A549 (cell line): ENCODE measurements around the gene ZFHX3.

Source experiments
- CEBPB ChIP-seq, 2 experiments: fragments of >200 bp in 1 of 2; sonication (Bioruptor Twin) in 1 of 2; formaldehyde crosslinking in 1 of 2; IDR thresholded peaks; 2 replicates each; pipeline ENCODE4 v1.6.1; 2012 to 2016
- CHD2 ChIP-seq: fragments of 150-350 bp; IDR thresholded peaks from 2 replicates; pipeline ENCODE4 v1.6.1; 2014; ENCODE audit warnings: low read length; ENCODE audit not compliant: partially characterized antibody
- CTCF ChIP-seq: fragments of >200 bp; sonication (Bioruptor Twin); formaldehyde crosslinking; IDR thresholded peaks from 3 replicates; pipeline ENCODE4 v1.5.1; 2016
- JUN ChIP-seq, 2 experiments: fragments of >200 bp; sonication (Bioruptor Twin); formaldehyde crosslinking; IDR thresholded peaks; 2 replicates in 1 of 2; 3 replicates in 1 of 2; pipeline ENCODE4 v1.6.1; 2016 to 2017
- MAFK ChIP-seq: fragments of 450-650 bp; IDR thresholded peaks from 2 replicates; pipeline ENCODE4 v1.6.1; 2014; ENCODE audit not compliant: partially characterized antibody
- MAX ChIP-seq: IDR thresholded peaks from 2 replicates; pipeline ENCODE4 v1.6.1; 2012
- PBX3 ChIP-seq: IDR thresholded peaks from 2 replicates; pipeline ENCODE4 v1.6.1; 2012
- POLR2A ChIP-seq: IDR thresholded peaks from 2 replicates; pipeline ENCODE4 v1.6.1; 2012; ENCODE audit warnings: mild to moderate bottlenecking, low read length
- RAD21 ChIP-seq, 2 experiments: fragments of >200 bp in 1 of 2; sonication (Bioruptor Twin) in 1 of 2; formaldehyde crosslinking in 1 of 2; IDR thresholded peaks in 1 of 2; conservative IDR thresholded peaks in 1 of 2; 2 replicates in 1 of 2; 3 replicates in 1 of 2; pipeline ENCODE4 v1.6.1; 2012 to 2018; ENCODE audit warnings: inconsistent platforms in 1 of 2
- RFX5 ChIP-seq: fragments of 450-650 bp; IDR thresholded peaks from 2 replicates; pipeline ENCODE4 v1.7.1; 2014; ENCODE audit warnings: antibody characterized with exemption, mild to moderate bottlenecking, moderate library complexity

GRCh38 chr16:72860726-72861562 lies 187.0 kb downstream of the ZFHX3 start:
- TF ChIP-seq MAX (no peak), PBX3 (no peak), CTCF (no peak), POLR2A (no peak), CHD2 (no peak), MAFK (no peak), RFX5 (no peak), JUN (IDR thresholded peaks at IDR 0.05) (no peak), RAD21 (conservative IDR thresholded peaks at IDR 0.05 in 1 of 2, IDR thresholded peaks at IDR 0.05 in 1 of 2) (no peak), CEBPB (IDR thresholded peaks at IDR 0.05) (no peak)
